ENCODE results near the gene VIL1.
A peak's percentile ranks its signal among the peaks of the same experiment; 100 is the strongest.

Gene VIL1

GRCh38 chr2:218400167-218400929, 18.6 kb upstream of the VIL1 start:
- Histone ChIP-seq H3K27ac (ENCODE audit: low read depth in 2 of 2, low read length in 2 of 2) (peak overlapping the region; percentile 99 to 100), H3K36me3 (ENCODE audit: control insufficient read depth in 2 of 2, insufficient read depth in 2 of 2, low read length in 2 of 2) (peaks cover 25 to 32% of the 10 kb centered on the region in 2 donors), H3K4me3 (ENCODE audit: low read length in 2 of 2) (peak overlapping the region; percentile 80 to 84), H3K27me3 (ENCODE audit: control insufficient read depth in 2 of 2, insufficient read depth in 2 of 2, low read length in 2 of 2) (no peaks in the 10 kb centered on the region), H3K9me3 (ENCODE audit: control insufficient read depth in 2 of 2, low read length in 2 of 2) (no peaks in the 10 kb centered on the region), H3K9ac (ENCODE audit: low read depth in 1 of 2, low read length in 2 of 2) (peak overlapping the region; percentile 85 to 93), H3K4me1 (ENCODE audit: control insufficient read depth in 2 of 2, insufficient read depth in 2 of 2, low read length in 2 of 2) (peaks cover 41 to 49% of the 10 kb centered on the region in 2 donors)

GRCh38 chr2:218400930-218401881, 17.7 kb upstream of the VIL1 start:
- no peaks in the 10 kb centered on the region for H3K9me3 ChIP-seq (ENCODE audit: control insufficient read depth in 2 of 2, low read length in 2 of 2)
- H3K4me3 ChIP-seq (ENCODE audit: low read length in 2 of 2), result peak overlapping the region; percentile 80 to 84
- peak overlapping the region; percentile 99 to 100 for H3K27ac ChIP-seq (ENCODE audit: low read depth in 2 of 2, low read length in 2 of 2)
- H3K27me3 ChIP-seq (ENCODE audit: control insufficient read depth in 2 of 2, insufficient read depth in 2 of 2, low read length in 2 of 2), result no peaks in the 10 kb centered on the region
- H3K4me1 ChIP-seq (ENCODE audit: control insufficient read depth in 2 of 2, insufficient read depth in 2 of 2, low read length in 2 of 2), result peaks cover 44 to 52% of the 10 kb centered on the region in 2 donors
- H3K36me3 ChIP-seq (ENCODE audit: control insufficient read depth in 2 of 2, insufficient read depth in 2 of 2, low read length in 2 of 2), result peaks cover 25 to 32% of the 10 kb centered on the region in 2 donors
- peak overlapping the region; percentile 84 to 93 for H3K9ac ChIP-seq (ENCODE audit: low read depth in 1 of 2, low read length in 2 of 2)

- H3K9me3 ChIP-seq (ENCODE audit: control insufficient read depth in 2 of 2, low read length in 2 of 2), result no peaks in the 10 kb centered on the region
- H3K4me3 ChIP-seq (ENCODE audit: low read length in 2 of 2), result peak overlapping the region; percentile 35 to 80
- peak overlapping the region; percentile 84 to 93 for H3K9ac ChIP-seq (ENCODE audit: low read depth in 1 of 2, low read length in 2 of 2)
- peaks cover 42 to 48% of the 10 kb centered on the region in 2 donors for H3K4me1 ChIP-seq (ENCODE audit: control insufficient read depth in 2 of 2, insufficient read depth in 2 of 2, low read length in 2 of 2)
- H3K36me3 ChIP-seq (ENCODE audit: control insufficient read depth in 2 of 2, insufficient read depth in 2 of 2, low read length in 2 of 2), result peaks cover 25 to 32% of the 10 kb centered on the region in 2 donors
- H3K27me3 ChIP-seq (ENCODE audit: control insufficient read depth in 2 of 2, insufficient read depth in 2 of 2, low read length in 2 of 2), result no peaks in the 10 kb centered on the region
- H3K27ac ChIP-seq (ENCODE audit: low read depth in 2 of 2, low read length in 2 of 2), result peak overlapping the region in 1 of 2 donors; percentile 99
Measured at GRCh38 chr2:218401890-218402289, 17.0 kb upstream of the VIL1 start.

DNA sequence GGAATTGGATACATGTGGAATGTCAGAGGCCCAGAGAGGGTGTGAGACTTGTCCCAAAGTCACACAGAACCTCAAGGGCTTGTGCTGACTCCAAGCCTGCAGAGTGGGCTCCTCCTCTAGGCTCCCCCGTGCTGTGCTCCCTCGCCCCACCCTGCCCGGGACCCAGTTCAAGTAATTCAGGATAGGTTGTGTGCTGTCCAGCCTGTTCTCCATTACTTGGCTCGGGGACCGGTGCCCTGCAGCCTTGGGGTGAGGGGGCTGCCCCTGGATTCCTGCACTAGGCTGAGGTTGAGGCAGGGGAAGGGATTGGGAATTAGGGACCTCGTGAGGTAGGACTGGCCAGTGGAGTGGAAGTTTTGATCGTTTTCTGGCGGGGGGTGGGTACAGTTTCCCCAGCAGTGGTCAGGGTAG, 16.4 kb upstream of the VIL1 start:
- Histone ChIP-seq H3K4me3 (ENCODE audit: low read length in 2 of 2) (no peak overlapping the region), H3K9ac (ENCODE audit: low read depth in 1 of 2, low read length in 2 of 2) (no peak overlapping the region), H3K9me3 (ENCODE audit: control insufficient read depth in 2 of 2, low read length in 2 of 2) (no peaks in the 10 kb centered on the region), H3K27ac (ENCODE audit: low read depth in 2 of 2, low read length in 2 of 2) (peak overlapping the region in 1 of 2 donors; percentile 16), H3K36me3 (ENCODE audit: control insufficient read depth in 2 of 2, insufficient read depth in 2 of 2, low read length in 2 of 2) (peaks cover 25 to 32% of the 10 kb centered on the region in 2 donors), H3K27me3 (ENCODE audit: control insufficient read depth in 2 of 2, insufficient read depth in 2 of 2, low read length in 2 of 2) (no peaks in the 10 kb centered on the region), H3K4me1 (ENCODE audit: control insufficient read depth in 2 of 2, insufficient read depth in 2 of 2, low read length in 2 of 2) (peaks cover 42 to 48% of the 10 kb centered on the region in 2 donors)

DNA sequence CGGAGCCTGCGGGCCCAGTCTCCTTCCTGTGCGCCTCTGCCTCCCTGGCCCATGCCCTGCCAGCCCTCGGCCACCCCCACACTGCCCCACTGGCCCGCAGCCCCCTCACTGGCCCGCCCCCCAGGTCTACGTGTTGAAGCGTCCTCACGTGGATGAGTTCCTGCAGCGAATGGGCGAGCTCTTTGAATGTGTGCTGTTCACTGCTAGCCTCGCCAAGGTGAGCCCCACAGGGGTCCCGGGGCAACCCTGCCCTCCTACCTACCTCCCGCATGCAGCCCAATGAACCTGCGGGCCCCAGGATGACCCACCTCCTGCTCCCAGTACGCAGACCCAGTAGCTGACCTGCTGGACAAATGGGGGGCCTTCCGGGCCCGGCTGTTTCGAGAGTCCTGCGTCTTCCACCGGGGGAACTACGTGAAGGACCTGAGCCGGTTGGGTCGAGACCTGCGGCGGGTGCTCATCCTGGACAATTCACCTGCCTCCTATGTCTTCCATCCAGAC, 16.0 kb upstream of the VIL1 start:
- H3K9ac ChIP-seq (ENCODE audit: low read depth in 1 of 2, low read length in 2 of 2), result no peak overlapping the region
- H3K4me3 ChIP-seq (ENCODE audit: low read length in 2 of 2), result no peak overlapping the region
- no peaks in the 10 kb centered on the region for H3K27me3 ChIP-seq (ENCODE audit: control insufficient read depth in 2 of 2, insufficient read depth in 2 of 2, low read length in 2 of 2)
- no peaks in the 10 kb centered on the region for H3K9me3 ChIP-seq (ENCODE audit: control insufficient read depth in 2 of 2, low read length in 2 of 2)
- peaks cover 42 to 47% of the 10 kb centered on the region in 2 donors for H3K4me1 ChIP-seq (ENCODE audit: control insufficient read depth in 2 of 2, insufficient read depth in 2 of 2, low read length in 2 of 2)
- H3K36me3 ChIP-seq (ENCODE audit: control insufficient read depth in 2 of 2, insufficient read depth in 2 of 2, low read length in 2 of 2), result peaks cover 25 to 32% of the 10 kb centered on the region in 2 donors
- H3K27ac ChIP-seq (ENCODE audit: low read depth in 2 of 2, low read length in 2 of 2), result no peak overlapping the region

DNA sequence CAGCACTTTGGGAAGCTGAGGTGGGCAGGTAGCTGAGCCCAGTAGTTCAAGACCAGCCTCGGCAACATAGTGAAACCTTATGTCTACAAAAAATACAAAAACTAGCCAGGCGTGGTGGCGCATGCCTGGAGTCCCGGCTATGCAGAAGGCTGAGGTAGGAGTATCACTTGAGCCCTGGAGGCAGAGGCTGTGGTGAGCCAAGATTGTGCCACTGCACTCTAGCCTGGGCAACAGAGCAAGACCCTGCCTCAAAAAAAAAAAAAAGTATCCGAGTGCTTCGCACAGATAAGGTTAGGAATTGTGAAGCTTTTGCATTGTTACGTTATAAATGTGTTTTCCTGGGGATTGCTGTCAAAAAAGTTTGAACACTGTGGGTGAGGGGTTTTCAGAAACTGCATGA, 15.1 kb upstream of the VIL1 start:
- H3K9ac ChIP-seq (ENCODE audit: low read depth in 1 of 2, low read length in 2 of 2), result no peak overlapping the region
- H3K4me1 ChIP-seq (ENCODE audit: control insufficient read depth in 2 of 2, insufficient read depth in 2 of 2, low read length in 2 of 2), result peaks cover 38 to 42% of the 10 kb centered on the region in 2 donors
- H3K4me3 ChIP-seq (ENCODE audit: low read length in 2 of 2), result no peak overlapping the region
- H3K27ac ChIP-seq (ENCODE audit: low read depth in 2 of 2, low read length in 2 of 2), result no peak overlapping the region
- H3K9me3 ChIP-seq (ENCODE audit: control insufficient read depth in 2 of 2, low read length in 2 of 2), result no peaks in the 10 kb centered on the region
- H3K36me3 ChIP-seq (ENCODE audit: control insufficient read depth in 2 of 2, insufficient read depth in 2 of 2, low read length in 2 of 2), result peaks cover 25 to 32% of the 10 kb centered on the region in 2 donors
- H3K27me3 ChIP-seq (ENCODE audit: control insufficient read depth in 2 of 2, insufficient read depth in 2 of 2, low read length in 2 of 2), result no peaks in the 10 kb centered on the region

GRCh38 chr2:218404351-218405085, 14.4 kb upstream of the VIL1 start:
- peaks cover 36 to 38% of the 10 kb centered on the region in 2 donors for H3K4me1 ChIP-seq (ENCODE audit: control insufficient read depth in 2 of 2, insufficient read depth in 2 of 2, low read length in 2 of 2)

GRCh38 chr2:218405086-218405745, 13.7 kb upstream of the VIL1 start:
- peaks cover 36 to 38% of the 10 kb centered on the region in 2 donors for H3K4me1 ChIP-seq (ENCODE audit: control insufficient read depth in 2 of 2, insufficient read depth in 2 of 2, low read length in 2 of 2)
- H3K27me3 ChIP-seq (ENCODE audit: control insufficient read depth in 2 of 2, insufficient read depth in 2 of 2, low read length in 2 of 2), result no peaks in the 10 kb centered on the region
- peak overlapping the region; percentile 94 for H3K27ac ChIP-seq (ENCODE audit: low read depth in 2 of 2, low read length in 2 of 2)
- peak overlapping the region; percentile 74 to 78 for H3K9ac ChIP-seq (ENCODE audit: low read depth in 1 of 2, low read length in 2 of 2)
- peaks cover 25 to 32% of the 10 kb centered on the region in 2 donors for H3K36me3 ChIP-seq (ENCODE audit: control insufficient read depth in 2 of 2, insufficient read depth in 2 of 2, low read length in 2 of 2)
- no peaks in the 10 kb centered on the region for H3K9me3 ChIP-seq (ENCODE audit: control insufficient read depth in 2 of 2, low read length in 2 of 2)
- H3K4me3 ChIP-seq (ENCODE audit: low read length in 2 of 2), result peak overlapping the region; percentile 13 to 47

More at GRCh38 chr2:218404351-218405085, 14.4 kb upstream of the VIL1 start:
- H3K4me3 ChIP-seq (ENCODE audit: low read length in 2 of 2), result no peak overlapping the region
- no peaks in the 10 kb centered on the region for H3K27me3 ChIP-seq (ENCODE audit: control insufficient read depth in 2 of 2, insufficient read depth in 2 of 2, low read length in 2 of 2)
- H3K27ac ChIP-seq (ENCODE audit: low read depth in 2 of 2, low read length in 2 of 2), result peak overlapping the region; percentile 94
- H3K9ac ChIP-seq (ENCODE audit: low read depth in 1 of 2, low read length in 2 of 2), result no peak overlapping the region
- H3K36me3 ChIP-seq (ENCODE audit: control insufficient read depth in 2 of 2, insufficient read depth in 2 of 2, low read length in 2 of 2), result peaks cover 25 to 32% of the 10 kb centered on the region in 2 donors
- no peaks in the 10 kb centered on the region for H3K9me3 ChIP-seq (ENCODE audit: control insufficient read depth in 2 of 2, low read length in 2 of 2)

DNA sequence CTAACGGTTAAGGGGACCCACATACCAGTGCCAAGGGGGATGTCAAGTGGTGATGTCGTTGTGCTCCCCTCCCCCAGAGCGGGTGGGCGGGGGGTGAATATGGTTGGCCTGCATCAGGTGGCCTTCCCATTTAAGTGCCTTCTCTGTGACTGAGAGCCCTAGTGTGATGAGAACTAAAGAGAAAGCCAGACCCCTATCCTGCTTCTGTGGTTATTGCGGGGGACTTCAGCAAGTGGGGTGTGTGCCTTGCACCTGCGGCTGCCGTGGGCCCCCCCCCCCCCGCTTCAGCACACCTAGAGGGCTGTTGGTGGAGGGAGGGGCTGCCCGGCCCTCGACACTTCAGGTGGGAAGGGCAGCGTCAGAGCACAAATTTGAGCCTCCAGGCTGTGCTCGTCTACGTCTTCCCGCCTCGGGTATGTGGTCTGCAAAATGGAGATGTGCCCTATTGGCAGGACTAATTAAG, 13.1 kb upstream of the VIL1 start:
- Histone ChIP-seq H3K27me3 (ENCODE audit: control insufficient read depth in 2 of 2, insufficient read depth in 2 of 2, low read length in 2 of 2) (no peaks in the 10 kb centered on the region), H3K36me3 (ENCODE audit: control insufficient read depth in 2 of 2, insufficient read depth in 2 of 2, low read length in 2 of 2) (peaks cover 25 to 32% of the 10 kb centered on the region in 2 donors), H3K4me3 (ENCODE audit: low read length in 2 of 2) (peak overlapping the region; percentile 47 to 74), H3K27ac (ENCODE audit: low read depth in 2 of 2, low read length in 2 of 2) (peak overlapping the region; percentile 94), H3K9ac (ENCODE audit: low read depth in 1 of 2, low read length in 2 of 2) (peak overlapping the region; percentile 74 to 78), H3K9me3 (ENCODE audit: control insufficient read depth in 2 of 2, low read length in 2 of 2) (no peaks in the 10 kb centered on the region), H3K4me1 (ENCODE audit: control insufficient read depth in 2 of 2, insufficient read depth in 2 of 2, low read length in 2 of 2) (peaks cover 36 to 38% of the 10 kb centered on the region in 2 donors)
